Measurements from ENCODE around the gene DCAF10. TPM values are rescaled to one million over a fixed set of nuclear protein-coding genes. Genes with fewer than 3 reads are reported as not detected.

The DCAF10 gene
- total and polyA plus RNA-seq, 2 of the 13 experiments (the other 11 are each of a cell fraction or from before 2014, with no cell fraction given) = 9.2 to 20.3 TPM

DNA sequence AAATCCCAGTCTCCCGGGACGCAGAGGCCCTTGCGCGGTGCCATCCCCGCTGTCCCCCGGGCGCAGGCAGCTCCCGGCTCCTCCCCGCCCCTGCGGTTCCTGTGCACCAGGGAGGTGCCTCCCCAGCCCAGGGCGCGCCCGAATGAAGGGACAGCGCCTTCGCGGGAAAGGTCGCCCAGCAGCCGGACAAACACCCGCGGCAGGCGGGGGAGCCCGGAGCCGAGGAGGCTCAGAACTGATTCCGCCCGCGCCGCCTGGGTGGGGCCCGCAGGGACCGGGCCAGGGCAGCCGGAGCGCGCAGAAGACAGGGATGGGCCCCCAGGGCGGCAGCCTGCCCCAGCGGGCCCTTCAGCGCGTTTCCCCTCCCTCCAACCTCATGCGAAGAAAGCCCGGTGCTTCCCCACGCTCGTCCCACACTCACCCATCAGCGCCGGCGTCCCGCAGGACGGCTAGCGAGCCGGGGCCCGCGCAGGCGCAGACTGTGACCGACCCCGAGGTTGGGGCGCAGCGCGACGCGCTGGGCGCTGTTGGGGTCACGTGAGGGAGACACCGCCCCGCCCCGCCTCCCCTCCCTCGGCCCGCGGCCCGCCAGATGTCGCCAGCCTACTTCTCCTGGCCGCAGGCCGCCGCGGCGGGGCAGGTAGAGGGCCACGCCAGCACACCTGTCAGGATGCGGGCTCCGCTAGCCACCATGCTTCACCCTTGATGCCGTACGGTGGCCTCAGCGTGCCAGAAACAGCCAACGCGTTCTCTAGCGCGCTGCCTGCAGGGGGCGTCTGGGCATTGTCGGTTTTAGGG is 103.2 kb downstream of the DCAF10 start, which contains the start of gene SLC25A51 (continued):
- TF ChIP-seq BCLAF1 (IDR thresholded peaks at IDR 0.05) (no peak), ZNF253 (CRISPR knock-in tag; IDR thresholded peaks at IDR 0.05; ENCODE audit: borderline replicate concordance) (no peak; the same call in 1 of the 2 replicates), ZNF598 (CRISPR knock-in tag; IDR thresholded peaks at IDR 0.05; ENCODE audit: borderline replicate concordance) (0 out of 2 replicates have a peak, but pooled peaks have one; percentile 44), ZNF615 (CRISPR knock-in tag; IDR thresholded peaks at IDR 0.05; ENCODE audit: borderline replicate concordance) (no peak), GZF1 (CRISPR knock-in tag; IDR thresholded peaks at IDR 0.05) (no peak), ARNT (IDR thresholded peaks at IDR 0.05) (no peak), ZNF33A (CRISPR knock-in tag; IDR thresholded peaks at IDR 0.05; ENCODE audit: borderline replicate concordance) (0 out of 2 replicates have a peak, but pooled peaks have one; percentile 90), ZBTB7B (CRISPR knock-in tag; IDR thresholded peaks at IDR 0.05) (peak; percentile 97), MED8 (CRISPR knock-in tag; IDR thresholded peaks at IDR 0.05; ENCODE audit: insufficient replicate concordance) (no peak), ZNF777 (CRISPR knock-in tag; IDR thresholded peaks at IDR 0.05) (peak; percentile 74), BRD4 (CRISPR knock-in tag; IDR thresholded peaks at IDR 0.05) (peak; percentile 23; the same call in 1 of the 2 replicates), STAT5B (CRISPR knock-in tag; IDR thresholded peaks at IDR 0.05) (peak; percentile 82; the same call in 1 of the 2 replicates), HNRNPLL (IDR thresholded peaks at IDR 0.05; ENCODE audit: low read depth, low read length, poor library complexity, severe bottlenecking) (peak; percentile 59), ZNF619 (CRISPR knock-in tag; IDR thresholded peaks at IDR 0.05) (peak; percentile 64; the same call in 1 of the 2 replicates), PLRG1 (conservative IDR thresholded peaks at IDR 0.05) (no peak), ZNF296 (CRISPR knock-in tag; conservative IDR thresholded peaks at IDR 0.05) (no peak), ZNF512 (CRISPR knock-in tag; IDR thresholded peaks at IDR 0.05) (no peak), ZNF260 (CRISPR knock-in tag; IDR thresholded peaks at IDR 0.05; ENCODE audit: borderline replicate concordance, low read depth) (no peak; the same call in 1 of the 2 replicates), ZNF383 (CRISPR knock-in tag; IDR thresholded peaks at IDR 0.05; ENCODE audit: borderline replicate concordance) (peak; percentile 75; the same call in 1 of the 2 replicates)
- TF ChIP-seq, protein P1, sequence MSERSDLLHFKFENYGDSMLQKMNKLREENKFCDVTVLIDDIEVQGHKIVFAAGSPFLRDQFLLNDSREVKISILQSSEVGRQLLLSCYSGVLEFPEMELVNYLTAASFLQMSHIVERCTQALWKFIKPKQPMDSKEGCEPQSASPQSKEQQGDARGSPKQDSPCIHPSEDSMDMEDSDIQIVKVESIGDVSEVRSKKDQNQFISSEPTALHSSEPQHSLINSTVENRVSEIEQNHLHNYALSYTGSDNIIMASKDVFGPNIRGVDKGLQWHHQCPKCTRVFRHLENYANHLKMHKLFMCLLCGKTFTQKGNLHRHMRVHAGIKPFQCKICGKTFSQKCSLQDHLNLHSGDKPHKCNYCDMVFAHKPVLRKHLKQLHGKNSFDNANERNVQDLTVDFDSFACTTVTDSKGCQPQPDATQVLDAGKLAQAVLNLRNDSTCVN (CRISPR knock-in tag; IDR thresholded peaks at IDR 0.05; ENCODE audit: borderline replicate concordance) = peak; percentile 40; the same call in 1 of the 2 replicates
- TF ChIP-seq, protein P2, sequence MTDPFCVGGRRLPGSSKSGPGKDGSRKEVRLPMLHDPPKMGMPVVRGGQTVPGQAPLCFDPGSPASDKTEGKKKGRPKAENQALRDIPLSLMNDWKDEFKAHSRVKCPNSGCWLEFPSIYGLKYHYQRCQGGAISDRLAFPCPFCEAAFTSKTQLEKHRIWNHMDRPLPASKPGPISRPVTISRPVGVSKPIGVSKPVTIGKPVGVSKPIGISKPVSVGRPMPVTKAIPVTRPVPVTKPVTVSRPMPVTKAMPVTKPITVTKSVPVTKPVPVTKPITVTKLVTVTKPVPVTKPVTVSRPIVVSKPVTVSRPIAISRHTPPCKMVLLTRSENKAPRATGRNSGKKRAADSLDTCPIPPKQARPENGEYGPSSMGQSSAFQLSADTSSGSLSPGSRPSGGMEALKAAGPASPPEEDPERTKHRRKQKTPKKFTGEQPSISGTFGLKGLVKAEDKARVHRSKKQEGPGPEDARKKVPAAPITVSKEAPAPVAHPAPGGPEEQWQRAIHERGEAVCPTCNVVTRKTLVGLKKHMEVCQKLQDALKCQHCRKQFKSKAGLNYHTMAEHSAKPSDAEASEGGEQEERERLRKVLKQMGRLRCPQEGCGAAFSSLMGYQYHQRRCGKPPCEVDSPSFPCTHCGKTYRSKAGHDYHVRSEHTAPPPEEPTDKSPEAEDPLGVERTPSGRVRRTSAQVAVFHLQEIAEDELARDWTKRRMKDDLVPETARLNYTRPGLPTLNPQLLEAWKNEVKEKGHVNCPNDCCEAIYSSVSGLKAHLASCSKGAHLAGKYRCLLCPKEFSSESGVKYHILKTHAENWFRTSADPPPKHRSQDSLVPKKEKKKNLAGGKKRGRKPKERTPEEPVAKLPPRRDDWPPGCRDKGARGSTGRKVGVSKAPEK (CRISPR knock-in tag; IDR thresholded peaks at IDR 0.05; ENCODE audit: borderline replicate concordance) = no peak

Data from HepG2 (cell line).